D721Med (cell line): ENCODE measurements around the gene USP48.

Source experiments
- DNase-seq: peaks from one replicate; pipeline ENCODE4 v3.0.0; 2011; ENCODE audit warnings: low spot score; ENCODE audit not compliant: insufficient read length
- FAIRE-seq: peaks from 2 replicates; lab custom pipeline; 2011; peaks lifted over from hg19 to GRCh38; lab: Jason Lieb, UNC
- CTCF ChIP-seq: IDR thresholded peaks from 2 replicates; pipeline ENCODE4 v1.5.1; 2012; ENCODE audit warnings: mild to moderate bottlenecking, control low read depth; ENCODE audit not compliant: insufficient read depth; ENCODE audit errors: missing control alignments

Gene USP48

GRCh38 chr1:21761052-21761451 is 21.9 kb downstream of the USP48 start:
- TF ChIP-seq CTCF, result no peak
- FAIRE-seq (no peak), DNase-seq (no peak)

GRCh38 chr1:21759818-21760217 is 23.1 kb downstream of the USP48 start:
- DNase-seq (no peak), FAIRE-seq (no peak)
- no peak for TF ChIP-seq CTCF

- FAIRE-seq, result no peak
- no peak for DNase-seq
- TF ChIP-seq CTCF, result no peak
Observed at GRCh38 chr1:21759182-21759581, 23.8 kb downstream of the USP48 start.

GRCh38 chr1:21758614-21759013 is 24.3 kb downstream of the USP48 start:
- DNase-seq (no peak), FAIRE-seq (no peak)
- TF ChIP-seq CTCF, result no peak

- TF ChIP-seq CTCF, result no peak
- no peak for FAIRE-seq
Observed at GRCh38 chr1:21756393-21757089, 26.4 kb downstream of the USP48 start.

GRCh38 chr1:21755067-21755466 is 27.9 kb downstream of the USP48 start:
- FAIRE-seq (no peak), DNase-seq (no peak)
- no peak for TF ChIP-seq CTCF

More at GRCh38 chr1:21756393-21757089, 26.4 kb downstream of the USP48 start:
- no peak for DNase-seq

GRCh38 chr1:21754583-21754982 is 28.4 kb downstream of the USP48 start:
- TF ChIP-seq CTCF, result no peak
- DNase-seq, result no peak
- no peak for FAIRE-seq
